ENCODE data around the gene SUGCT.

GRCh38 chr7:40874756-40875155 is 740.0 kb downstream of the SUGCT start:
- no peak for TF ChIP-seq CTCF (conservative IDR thresholded peaks at IDR 0.05; ENCODE audit: low read length)
- TF ChIP-seq EZH2phosphoT487 (IDR thresholded peaks at IDR 0.05; ENCODE audit: borderline replicate concordance), result no peak
